Measurements from ENCODE around the gene DENND2D. TPM values are rescaled to one million over a fixed set of nuclear protein-coding genes. Genes with fewer than 3 reads are reported as not detected.

The DENND2D gene
- total and polyA plus RNA-seq, 10 of the 15 experiments (the other 5 are each of a cell fraction or from before 2014, with no cell fraction given), result 149 to 375 (median 172) TPM

- no peak for TF ChIP-seq ZBTB4 (CRISPR knock-in tag; IDR thresholded peaks at IDR 0.05)
Measured at GRCh38 chr1:111161843-111162487, 38.5 kb downstream of the DENND2D start (continued).

GRCh38 chr1:111157431-111157830 lies 43.0 kb downstream of the DENND2D start:
- in situ Hi-C loops (cut with MboI), result no loop called here
- no TSS peak for BruUV-seq (replicated peaks)
- TF ChIP-seq SKIL (IDR thresholded peaks at IDR 0.05; ENCODE audit: low read depth, poor library complexity, severe bottlenecking) (no peak), ASH2L (IDR thresholded peaks at IDR 0.05; ENCODE audit: borderline replicate concordance, low read depth) (no peak), FOXM1 (IDR thresholded peaks at IDR 0.05; ENCODE audit: low read depth, low read length) (no peak), ESRRA (IDR thresholded peaks at IDR 0.05; ENCODE audit: low read length) (no peak), IRF3 (IDR thresholded peaks at IDR 0.05) (no peak), EP300 (IDR thresholded peaks at IDR 0.05; ENCODE audit: borderline replicate concordance in 1 of 2, control insufficient read depth in 1 of 2, low read depth in 2 of 2, low read length in 2 of 2) (no peak), KDM1A (IDR thresholded peaks at IDR 0.05; ENCODE audit: borderline replicate concordance) (no peak), NR2C2 (IDR thresholded peaks at IDR 0.05; ENCODE audit: borderline replicate concordance, control insufficient read depth, insufficient read length, low read depth) (no peak), HDAC2 (IDR thresholded peaks at IDR 0.05) (no peak), HSF1 (IDR thresholded peaks at IDR 0.05; ENCODE audit: low read depth, low read length) (no peak)
- TF ChIP-seq, protein P1, sequence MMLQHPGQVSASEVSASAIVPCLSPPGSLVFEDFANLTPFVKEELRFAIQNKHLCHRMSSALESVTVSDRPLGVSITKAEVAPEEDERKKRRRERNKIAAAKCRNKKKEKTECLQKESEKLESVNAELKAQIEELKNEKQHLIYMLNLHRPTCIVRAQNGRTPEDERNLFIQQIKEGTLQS (IDR thresholded peaks at IDR 0.05; ENCODE audit: borderline replicate concordance, extremely low read depth, low read depth, low read length), result no peak

More at GRCh38 chr1:111157431-111157830, 43.0 kb downstream of the DENND2D start:
- Histone ChIP-seq H3K9me3 (replicated peaks; ENCODE audit: control insufficient read depth, insufficient read depth, low read length) (peaks cover 4% of the 10 kb centered on the region; the same call in 2 of the 3 replicates), H3K27me3 (replicated peaks in 1 of 2; ENCODE audit: control insufficient read depth in 2 of 2, insufficient read depth in 2 of 2, low read length in 1 of 2) (no peaks in the 10 kb centered on the region), H4K20me1 (ENCODE audit: control insufficient read depth, insufficient read depth) (no peaks in the 10 kb centered on the region), H3K27ac (ENCODE audit: control insufficient read depth, insufficient read depth) (no peak overlapping the region), H2AFZ (ENCODE audit: control insufficient read depth, low read depth, low read length) (no peak overlapping the region), H3K4me3 (no peak overlapping the region), H3K4me2 (ENCODE audit: control insufficient read depth, insufficient read depth) (no peak overlapping the region), H3K4me1 (ENCODE audit: control insufficient read depth, insufficient read depth, low read length) (no peaks in the 10 kb centered on the region), H3K79me2 (ENCODE audit: control insufficient read depth, insufficient read depth, low read length) (peaks cover 80% of the 10 kb centered on the region), H3K9ac (ENCODE audit: control insufficient read depth, insufficient read depth, low read length) (no peak overlapping the region), H3K36me3 (ENCODE audit: control insufficient read depth in 2 of 2, insufficient read depth in 2 of 2, low read length in 1 of 2) (peaks cover 6 to 35% of the 10 kb centered on the region in 2 experiments)
- ChIA-PET CTCF (interaction anchor here (1.5 kb wide), 1 partner anchor 15 kb away, joined by 3 read pairs; no protein-coding TSS in a partner anchor), SMC1A (ENCODE audit: uncharacterized antibody, unreplicated experiment) (interaction anchor here (1.0 to 9.2 kb wide), 5 partner anchors 9 to 45 kb away, joined by 4 to 101 read pairs (median 4); partner anchors contain the start of genes CEPT1 and DRAM2), POLR2A (interaction anchor here (8.1 kb wide), 1 partner anchor 15 kb away, joined by 62 read pairs; the partner anchor contains the start of genes CEPT1 and DRAM2), RAD21 (ENCODE audit: unreplicated experiment) (no interaction called here)
- no peak for ATAC-seq
- intact Hi-C loops (cut with micrococcal nuclease; ENCODE audit: unreplicated experiment), result no loop called here
- no peak for DNase-seq (ENCODE audit: low read depth, low spot score)
- 100% methylated on average over 2 of the region's 2 CpGs for WGBS (ENCODE audit: insufficient coverage, insufficient replicate concordance, low lambda C conversion rate, missing lambda C conversion rate)
- no peak for FAIRE-seq
